Measurements from ENCODE around the gene FAM117B.

FAM117B gene

GRCh38 chr2:202763916-202764315 lies 129.1 kb downstream of the FAM117B start:
- DNase-seq = no peak
- no peak overlapping the region for H3K4me3 ChIP-seq (ENCODE audit: low read depth, low read length)

DNA sequence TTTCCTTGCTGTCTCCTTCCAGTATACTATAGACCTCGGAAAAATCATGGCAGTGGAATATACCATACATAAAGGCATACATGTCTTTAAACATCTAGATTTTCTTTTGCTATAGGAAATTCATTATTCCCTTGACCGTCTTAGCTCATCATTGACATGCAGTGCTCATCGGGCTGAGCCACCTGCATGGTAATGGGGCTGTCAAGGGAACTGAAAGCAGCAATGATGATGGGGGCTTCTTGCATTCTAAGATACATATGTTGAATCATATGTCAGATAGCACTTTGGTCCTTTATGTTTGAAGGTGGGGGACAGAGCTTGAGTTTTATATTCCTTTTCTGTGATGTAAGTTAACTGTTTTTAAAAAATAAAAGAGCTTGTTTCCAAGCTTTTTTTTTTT lies 130.2 kb downstream of the FAM117B start:
- Histone ChIP-seq H3K4me3 (ENCODE audit: low read depth, low read length) (no peak overlapping the region), H3K9me3 (ENCODE audit: severe bottlenecking) (no peaks in the 10 kb centered on the region), H3K36me3 (peaks cover 16% of the 10 kb centered on the region), H3K27me3 (ENCODE audit: insufficient read depth, low read depth, severe bottlenecking) (no peaks in the 10 kb centered on the region), H3K27ac (no peak overlapping the region)
- DNase-seq = no peak
- TF ChIP-seq, protein P1, sequence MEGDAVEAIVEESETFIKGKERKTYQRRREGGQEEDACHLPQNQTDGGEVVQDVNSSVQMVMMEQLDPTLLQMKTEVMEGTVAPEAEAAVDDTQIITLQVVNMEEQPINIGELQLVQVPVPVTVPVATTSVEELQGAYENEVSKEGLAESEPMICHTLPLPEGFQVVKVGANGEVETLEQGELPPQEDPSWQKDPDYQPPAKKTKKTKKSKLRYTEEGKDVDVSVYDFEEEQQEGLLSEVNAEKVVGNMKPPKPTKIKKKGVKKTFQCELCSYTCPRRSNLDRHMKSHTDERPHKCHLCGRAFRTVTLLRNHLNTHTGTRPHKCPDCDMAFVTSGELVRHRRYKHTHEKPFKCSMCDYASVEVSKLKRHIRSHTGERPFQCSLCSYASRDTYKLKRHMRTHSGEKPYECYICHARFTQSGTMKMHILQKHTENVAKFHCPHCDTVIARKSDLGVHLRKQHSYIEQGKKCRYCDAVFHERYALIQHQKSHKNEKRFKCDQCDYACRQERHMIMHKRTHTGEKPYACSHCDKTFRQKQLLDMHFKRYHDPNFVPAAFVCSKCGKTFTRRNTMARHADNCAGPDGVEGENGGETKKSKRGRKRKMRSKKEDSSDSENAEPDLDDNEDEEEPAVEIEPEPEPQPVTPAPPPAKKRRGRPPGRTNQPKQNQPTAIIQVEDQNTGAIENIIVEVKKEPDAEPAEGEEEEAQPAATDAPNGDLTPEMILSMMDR (IDR thresholded peaks at IDR 0.05; ENCODE audit: low read depth, low read length) = no peak

More at GRCh38 chr2:202763916-202764315, 129.1 kb downstream of the FAM117B start:
- Histone ChIP-seq H3K27me3 (ENCODE audit: insufficient read depth, low read depth, severe bottlenecking) (no peaks in the 10 kb centered on the region), H3K9me3 (ENCODE audit: severe bottlenecking) (no peaks in the 10 kb centered on the region), H3K27ac (no peak overlapping the region), H3K36me3 (peaks cover 21% of the 10 kb centered on the region)
- TF ChIP-seq, protein P1 (IDR thresholded peaks at IDR 0.05; ENCODE audit: low read depth, low read length) = no peak

DNA sequence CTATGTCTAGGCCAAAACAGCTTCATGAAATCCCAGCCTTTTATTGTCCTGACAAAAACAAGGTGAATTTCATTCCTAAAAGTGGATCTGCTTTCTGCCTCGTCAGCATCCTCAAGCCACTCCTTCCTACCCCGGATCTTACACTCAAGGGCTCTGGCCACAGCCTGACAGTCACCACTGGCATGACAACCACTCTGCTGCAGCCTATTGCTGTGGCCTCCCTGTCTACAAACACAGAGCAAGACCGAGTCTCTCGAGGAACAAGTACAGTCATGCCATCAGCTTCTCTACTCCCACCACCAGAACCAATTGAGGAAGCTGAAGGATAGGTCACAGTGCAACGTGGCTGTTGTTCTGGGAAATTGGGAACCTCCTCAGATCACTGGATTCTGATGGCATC lies 130.7 kb downstream of the FAM117B start:
- no peak for DNase-seq
- Histone ChIP-seq H3K9me3 (ENCODE audit: severe bottlenecking) (no peaks in the 10 kb centered on the region), H3K27me3 (ENCODE audit: insufficient read depth, low read depth, severe bottlenecking) (no peaks in the 10 kb centered on the region), H3K27ac (no peak overlapping the region), H3K36me3 (peaks cover 17% of the 10 kb centered on the region), H3K4me3 (ENCODE audit: low read depth, low read length) (no peak overlapping the region)
- TF ChIP-seq, protein P1 (IDR thresholded peaks at IDR 0.05; ENCODE audit: low read depth, low read length) = no peak

- no peaks in the 10 kb centered on the region for H3K27me3 ChIP-seq (ENCODE audit: insufficient read depth, low read depth, severe bottlenecking)
- H3K9me3 ChIP-seq (ENCODE audit: severe bottlenecking) = no peaks in the 10 kb centered on the region
- H3K36me3 ChIP-seq = peaks cover 10% of the 10 kb centered on the region
- no peak overlapping the region for H3K4me3 ChIP-seq (ENCODE audit: low read depth, low read length)
- H3K27ac ChIP-seq = no peak overlapping the region
- DNase-seq = no peak
- TF ChIP-seq, protein P1 (IDR thresholded peaks at IDR 0.05; ENCODE audit: low read depth, low read length) = no peak
Observed at GRCh38 chr2:202768273-202768672, 133.5 kb downstream of the FAM117B start.

DNA sequence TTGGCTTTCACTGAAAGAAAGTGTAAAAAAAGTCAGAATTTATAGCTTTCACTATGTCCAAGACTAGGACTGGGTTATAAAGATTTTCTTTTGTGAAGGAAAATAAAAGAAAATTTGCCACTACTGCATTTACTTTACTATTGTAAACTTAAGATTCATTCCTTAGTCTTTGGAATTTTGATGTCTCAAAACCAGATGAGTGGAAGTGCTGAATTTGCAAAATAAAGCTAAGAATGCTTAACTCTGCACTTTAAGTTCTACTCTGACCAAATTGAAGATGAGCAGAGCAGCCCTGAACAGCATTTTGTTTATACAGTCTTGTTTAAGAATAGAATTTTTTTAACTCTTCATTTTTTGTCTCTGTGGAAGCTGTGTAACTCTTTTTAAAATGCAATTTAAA lies 134.4 kb downstream of the FAM117B start:
- Histone ChIP-seq H3K27me3 (ENCODE audit: insufficient read depth, low read depth, severe bottlenecking) (no peaks in the 10 kb centered on the region), H3K4me3 (ENCODE audit: low read depth, low read length) (no peak overlapping the region), H3K9me3 (ENCODE audit: severe bottlenecking) (no peaks in the 10 kb centered on the region), H3K36me3 (peaks cover 10% of the 10 kb centered on the region), H3K27ac (no peak overlapping the region)
- TF ChIP-seq, protein P1 (IDR thresholded peaks at IDR 0.05; ENCODE audit: low read depth, low read length) = no peak
- DNase-seq = no peak

GRCh38 chr2:202771336-202771735 lies 136.6 kb downstream of the FAM117B start:
- no peak for DNase-seq
- no peak overlapping the region for H3K4me3 ChIP-seq (ENCODE audit: low read depth, low read length)
- TF ChIP-seq, protein P1 (IDR thresholded peaks at IDR 0.05; ENCODE audit: low read depth, low read length) = no peak
- H3K27ac ChIP-seq = no peak overlapping the region
- no peaks in the 10 kb centered on the region for H3K9me3 ChIP-seq (ENCODE audit: severe bottlenecking)
- H3K36me3 ChIP-seq = 0 out of 2 replicates have a peak, but pooled peaks cover 2% of the 10 kb centered on the region
- no peaks in the 10 kb centered on the region for H3K27me3 ChIP-seq (ENCODE audit: insufficient read depth, low read depth, severe bottlenecking)
